K562 (cell line): ENCODE data around the gene ZFYVE21. TPM values are rescaled to one million over a fixed set of nuclear protein-coding genes. Genes with fewer than 3 reads are reported as not detected.

Source experiments
- EHMT2 ChIP-seq: fragments of 450-650 bp; IDR thresholded peaks from 2 replicates; pipeline ENCODE4 v1.6.1; 2018; ENCODE audit warnings: antibody characterized with exemption
- ETV6 ChIP-seq, 3 experiments: fragments of 150-350 bp in 1 of 3; sonication (generic) in 1 of 3; formaldehyde crosslinking in 1 of 3; IDR thresholded peaks; 2 replicates each; pipeline versions ENCODE4 v1.6.1 to v1.8.0; 2014 to 2022; ENCODE audit warnings: borderline replicate concordance in 2 of 3, low read depth in 2 of 3, antibody characterized with exemption in 1 of 3, low read length in 1 of 3, mild to moderate bottlenecking in 1 of 3, missing genetic modification reagents in 1 of 3
- KDM4B ChIP-seq, 2 experiments: fragments of 450-650 bp in 1 of 2; sonication (generic) in 1 of 2; IDR thresholded peaks; 2 replicates each; pipeline ENCODE4 v1.6.1; 2016 to 2017; ENCODE audit warnings: borderline replicate concordance in 2 of 2, antibody characterized with exemption in 1 of 2, low read depth in 1 of 2, mild to moderate bottlenecking in 1 of 2
- NCOR1 ChIP-seq: fragments of 450-650 bp; IDR thresholded peaks from 2 replicates; pipeline ENCODE4 v1.6.1; 2016; ENCODE audit warnings: mild to moderate bottlenecking, moderate library complexity
- NKRF ChIP-seq: fragments of 450-650 bp; IDR thresholded peaks from 2 replicates; pipeline ENCODE4 v1.6.1; 2016; ENCODE audit warnings: borderline replicate concordance
- OTX1 ChIP-seq: fragments of 450-650 bp; formaldehyde crosslinking; IDR thresholded peaks from 2 replicates; pipeline ENCODE4 v1.4.0; 2022; ENCODE audit warnings: mild to moderate bottlenecking
- RBM34 ChIP-seq: fragments of 200-400 bp; formaldehyde crosslinking; IDR thresholded peaks from 2 replicates; pipeline ENCODE4 v1.6.1; 2018; ENCODE audit warnings: low read length, borderline replicate concordance; ENCODE audit not compliant: insufficient read depth
- SFPQ ChIP-seq: fragments of 200-400 bp; formaldehyde crosslinking; IDR thresholded peaks from 2 replicates; pipeline ENCODE4 v1.6.1; 2017; ENCODE audit warnings: mild to moderate bottlenecking, low read depth, low read length, moderate library complexity
- SMARCC2 ChIP-seq: fragments of 450-650 bp; IDR thresholded peaks from 2 replicates; pipeline ENCODE4 v1.6.1; 2017; ENCODE audit warnings: antibody characterized with exemption, moderate library complexity, mild to moderate bottlenecking, low read depth
- SRSF7 ChIP-seq: fragments of 200-400 bp; formaldehyde crosslinking; optimal IDR thresholded peaks from 2 replicates; pipeline ENCODE3; 2017; ENCODE audit warnings: mild to moderate bottlenecking, low read depth, low read length
- STAT6 ChIP-seq: sonication (generic); formaldehyde crosslinking; IDR thresholded peaks from 2 replicates; pipeline ENCODE4 v1.8.1; 2023; ENCODE audit warnings: mild to moderate bottlenecking, missing genetic modification reagents
- TBL1XR1 ChIP-seq, 2 experiments: IDR thresholded peaks; 2 replicates each; pipeline ENCODE4 v1.6.1; 2012; ENCODE audit warnings: improper control_type of control experiment in 2 of 2, low read length in 2 of 2, mild to moderate bottlenecking in 1 of 2
- TFAM ChIP-seq: fragments of 250-450 bp; sonication (Bioruptor Pico); conservative IDR thresholded peaks from 2 replicates; pipeline ENCODE4 v1.5.0; 2021; ENCODE audit warnings: mild to moderate bottlenecking, moderate library complexity
- ZNF212 ChIP-seq: fragments of 450-650 bp; formaldehyde crosslinking; IDR thresholded peaks from 2 replicates; pipeline ENCODE4 v1.4.0; 2020; ENCODE audit warnings: mild to moderate bottlenecking
- polyA plus RNA-seq, 8 experiments: library from polyadenylated mRNA; depleted of rRNA in 4 of 8; stranded (reverse) in 5 of 8; unstranded in 3 of 8; fragments of >200 nt; fragmentation: Nextera tagmentation in 2 of 8; fragmentation: Illumina TruSeq in 1 of 8; extraction: Ambion mirVana in 2 of 8; extraction: Trizol in 1 of 8; gene quantifications; 2 replicates each; pipeline versions ENCODE4 v1.2.1 to v1.2.3, GENCODE V29; 2011 to 2014; ENCODE audit warnings: inconsistent platforms in 1 of 8, missing spikeins in 1 of 8
- total RNA-seq, 7 experiments: library from RNA; depleted of rRNA in 6 of 7; stranded (reverse); fragments of >200 nt in 6 of 7; fragmentation: Illumina TruSeq in 2 of 7; extraction: Trizol in 2 of 7; gene quantifications; 2 replicates each; pipeline versions ENCODE4 v1.2.1 to v1.2.3, GENCODE V29; 2011 to 2021; ENCODE audit warnings: low replicate concordance in 1 of 7
- TF ChIP-seq, protein P1 (sequence below): fragments of 450-650 bp; IDR thresholded peaks from 2 replicates; pipeline ENCODE4 v1.6.1; 2016
- TF ChIP-seq, protein P2 (sequence below): fragments of 450-650 bp; IDR thresholded peaks from 2 replicates; pipeline ENCODE4 v1.6.1; 2014; ENCODE audit warnings: low read depth, mild to moderate bottlenecking, moderate library complexity, borderline replicate concordance

ZFYVE21 gene
- total and polyA plus RNA-seq, 9 of the 15 experiments (the other 6 are each of a cell fraction or from before 2014, with no cell fraction given): 0.90 to 23.1 (median 15.6) TPM

DNA sequence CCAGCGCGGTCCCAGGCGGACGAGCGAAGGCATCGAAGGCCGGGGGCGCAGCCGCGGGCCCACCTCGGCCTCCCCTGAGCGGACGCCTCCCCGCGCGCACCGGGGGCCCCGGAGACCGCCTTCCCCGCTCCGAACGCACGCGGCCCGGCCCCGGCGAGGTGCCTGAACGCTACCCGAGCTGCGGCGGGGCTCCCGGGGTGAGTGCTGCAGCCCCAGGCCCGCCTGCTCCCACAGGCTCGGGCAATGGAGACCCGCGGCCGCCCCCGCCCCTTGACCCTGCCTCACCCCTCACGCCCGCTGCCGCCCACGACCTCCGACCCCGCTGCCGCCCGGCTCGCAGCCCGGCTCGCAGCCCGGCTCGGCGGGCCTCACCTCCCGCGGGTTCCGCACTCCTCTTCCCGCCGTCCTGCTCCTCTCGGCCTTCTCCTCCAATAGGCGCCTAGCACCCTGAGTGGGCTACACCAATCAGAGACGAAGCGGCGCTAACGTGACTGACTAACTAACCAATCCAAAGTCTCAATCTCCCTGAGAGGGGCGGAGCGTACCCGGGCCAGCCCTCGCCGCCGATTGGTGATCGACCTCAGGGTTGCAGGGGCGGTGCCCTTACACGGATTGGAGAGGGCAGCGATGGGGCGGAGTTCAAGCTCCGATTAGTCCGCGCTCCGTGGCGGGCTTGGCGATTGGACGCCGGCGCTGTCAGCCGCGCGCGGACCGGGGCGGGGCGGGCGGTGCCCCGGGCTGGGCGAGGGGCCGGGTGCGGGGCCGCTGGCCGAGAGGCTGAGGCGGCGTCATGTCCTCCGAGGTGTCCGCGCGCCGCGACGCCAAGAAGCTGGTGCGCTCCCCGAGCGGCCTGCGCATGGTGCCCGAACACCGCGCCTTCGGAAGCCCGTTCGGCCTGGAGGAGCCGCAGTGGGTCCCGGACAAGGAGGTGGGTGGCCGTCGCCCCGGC is at the start of gene ZFYVE21, which contains the start of gene XRCC3 (continued):
- TF ChIP-seq TFAM (CRISPR knock-in tag): no peak
- no peak for TF ChIP-seq STAT6 (CRISPR knock-in tag)
- TF ChIP-seq ZNF212 (CRISPR knock-in tag): no peak
- TF ChIP-seq SMARCC2: no peak
- TF ChIP-seq NKRF: no peak
- TF ChIP-seq OTX1: no peak
- no peak for TF ChIP-seq SFPQ
- no peak for TF ChIP-seq EHMT2
- TF ChIP-seq, protein P1, sequence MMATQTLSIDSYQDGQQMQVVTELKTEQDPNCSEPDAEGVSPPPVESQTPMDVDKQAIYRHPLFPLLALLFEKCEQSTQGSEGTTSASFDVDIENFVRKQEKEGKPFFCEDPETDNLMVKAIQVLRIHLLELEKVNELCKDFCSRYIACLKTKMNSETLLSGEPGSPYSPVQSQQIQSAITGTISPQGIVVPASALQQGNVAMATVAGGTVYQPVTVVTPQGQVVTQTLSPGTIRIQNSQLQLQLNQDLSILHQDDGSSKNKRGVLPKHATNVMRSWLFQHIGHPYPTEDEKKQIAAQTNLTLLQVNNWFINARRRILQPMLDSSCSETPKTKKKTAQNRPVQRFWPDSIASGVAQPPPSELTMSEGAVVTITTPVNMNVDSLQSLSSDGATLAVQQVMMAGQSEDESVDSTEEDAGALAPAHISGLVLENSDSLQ: peak; percentile 99
- TF ChIP-seq RBM34: no peak
- TF ChIP-seq NCOR1: no peak
- TF ChIP-seq, protein P2, sequence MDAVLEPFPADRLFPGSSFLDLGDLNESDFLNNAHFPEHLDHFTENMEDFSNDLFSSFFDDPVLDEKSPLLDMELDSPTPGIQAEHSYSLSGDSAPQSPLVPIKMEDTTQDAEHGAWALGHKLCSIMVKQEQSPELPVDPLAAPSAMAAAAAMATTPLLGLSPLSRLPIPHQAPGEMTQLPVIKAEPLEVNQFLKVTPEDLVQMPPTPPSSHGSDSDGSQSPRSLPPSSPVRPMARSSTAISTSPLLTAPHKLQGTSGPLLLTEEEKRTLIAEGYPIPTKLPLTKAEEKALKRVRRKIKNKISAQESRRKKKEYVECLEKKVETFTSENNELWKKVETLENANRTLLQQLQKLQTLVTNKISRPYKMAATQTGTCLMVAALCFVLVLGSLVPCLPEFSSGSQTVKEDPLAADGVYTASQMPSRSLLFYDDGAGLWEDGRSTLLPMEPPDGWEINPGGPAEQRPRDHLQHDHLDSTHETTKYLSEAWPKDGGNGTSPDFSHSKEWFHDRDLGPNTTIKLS: 0 out of 2 replicates have a peak, but pooled peaks have one; percentile 14
- no peak for TF ChIP-seq KDM4B (IDR thresholded peaks at IDR 0.05; ENCODE audit: borderline replicate concordance in 2 of 2, low read depth in 1 of 2)
- no peak for TF ChIP-seq SRSF7
- no peak for TF ChIP-seq ETV6 (IDR thresholded peaks at IDR 0.05; ENCODE audit: borderline replicate concordance in 1 of 2, low read depth in 2 of 2, low read length in 1 of 2)
- TF ChIP-seq ETV6 (CRISPR knock-in tag; IDR thresholded peaks at IDR 0.05; ENCODE audit: borderline replicate concordance): no peak
- no peak for TF ChIP-seq TBL1XR1 (IDR thresholded peaks at IDR 0.05; ENCODE audit: low read length in 2 of 2)
